Ectodermal cell (in vitro differentiated cells): Measurements from ENCODE around the gene S100A8.

ENCODE experiments used
- H3K27ac ChIP-seq: 2 replicates; pipeline ENCODE4 v1.7.0; 2013; ENCODE audit warnings: mild to moderate bottlenecking, low read depth, low read length; ENCODE audit not compliant: insufficient read depth, poor library complexity, severe bottlenecking
- H3K27me3 ChIP-seq: 2 replicates; pipeline ENCODE4 v1.7.0; 2013; ENCODE audit warnings: mild to moderate bottlenecking, low read length; ENCODE audit not compliant: insufficient read depth, control insufficient read depth, poor library complexity, severe bottlenecking
- H3K36me3 ChIP-seq: one replicate; pipeline ENCODE4 v1.7.0; 2013; ENCODE audit warnings: low read length; ENCODE audit not compliant: control insufficient read depth, insufficient read depth
- H3K4me1 ChIP-seq: one replicate; pipeline ENCODE4 v1.7.0; 2013; ENCODE audit warnings: low read length; ENCODE audit not compliant: control insufficient read depth, insufficient read depth
- H3K4me3 ChIP-seq: 2 replicates; pipeline ENCODE4 v1.7.0; 2013; ENCODE audit warnings: low read depth, low read length, control low read depth; ENCODE audit not compliant: insufficient read depth
- H3K9me3 ChIP-seq: 2 replicates; pipeline ENCODE4 v1.7.0; 2013; ENCODE audit warnings: mild to moderate bottlenecking, low read length, moderate library complexity; ENCODE audit not compliant: control insufficient read depth
- WGBS, 2 experiments: methylation state at CpG; one replicate each; pipeline ENCODE4 v1.1.7; 2013; ENCODE audit warnings: missing lambda C conversion rate in 2 of 2; 5-methylcytosine and 5-hydroxymethylcytosine counted together

Gene S100A8

DNA sequence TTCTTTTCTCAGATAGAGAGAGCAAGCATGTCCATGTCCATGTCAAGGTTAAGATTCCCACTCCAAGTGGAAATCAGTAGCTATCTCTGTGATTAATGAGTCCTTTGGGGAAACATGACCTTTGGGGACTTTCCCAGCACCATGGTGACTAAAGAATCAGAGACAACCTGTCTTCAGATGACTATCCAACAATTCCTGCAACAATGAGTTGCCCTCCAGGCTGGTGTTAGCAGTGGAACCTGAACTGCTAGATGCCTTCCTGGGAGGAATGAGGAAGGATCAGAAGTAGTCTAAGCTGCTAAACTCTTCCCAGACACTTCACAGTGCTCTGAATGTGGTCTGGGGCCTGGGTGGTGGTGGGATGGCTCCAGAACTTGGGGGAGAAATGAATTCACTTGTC, 26.7 kb downstream of the S100A8 start:
- H3K27ac ChIP-seq, result no peak overlapping the region

DNA sequence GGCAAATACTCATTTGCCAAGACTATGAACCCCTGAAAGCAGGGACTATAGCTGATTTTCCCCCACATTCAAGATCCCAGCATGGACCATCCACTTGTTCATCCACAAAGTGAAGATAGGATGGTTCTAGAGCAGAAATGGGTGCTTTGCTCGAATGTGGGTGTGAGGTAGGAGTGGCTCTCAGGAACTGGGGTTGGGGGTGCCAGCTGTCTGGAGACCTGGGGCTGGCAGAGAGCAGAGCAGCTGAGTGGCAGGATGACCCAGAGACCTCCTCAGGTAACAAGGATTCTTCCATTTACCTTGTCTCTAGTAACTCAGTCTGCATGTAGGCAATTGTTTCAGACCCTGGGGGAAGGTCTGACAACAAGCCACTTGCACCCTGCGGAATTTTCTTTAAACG, 27.2 kb downstream of the S100A8 start:
- Histone ChIP-seq H3K4me1 (no peaks in the 10 kb centered on the region), H3K27ac (no peak overlapping the region), H3K4me3 (no peak overlapping the region), H3K36me3 (no peaks in the 10 kb centered on the region), H3K27me3 (no peaks in the 10 kb centered on the region), H3K9me3 (no peaks in the 10 kb centered on the region)
- 86 to 97% methylated on average over 3 of the region's 3 CpGs for WGBS, 2 experiments

More for the DNA sequence above, 26.7 kb downstream of the S100A8 start:
- no peaks in the 10 kb centered on the region for H3K4me1 ChIP-seq
- no peaks in the 10 kb centered on the region for H3K9me3 ChIP-seq
- H3K36me3 ChIP-seq, result no peaks in the 10 kb centered on the region
- H3K4me3 ChIP-seq, result no peak overlapping the region
- H3K27me3 ChIP-seq, result no peaks in the 10 kb centered on the region

DNA sequence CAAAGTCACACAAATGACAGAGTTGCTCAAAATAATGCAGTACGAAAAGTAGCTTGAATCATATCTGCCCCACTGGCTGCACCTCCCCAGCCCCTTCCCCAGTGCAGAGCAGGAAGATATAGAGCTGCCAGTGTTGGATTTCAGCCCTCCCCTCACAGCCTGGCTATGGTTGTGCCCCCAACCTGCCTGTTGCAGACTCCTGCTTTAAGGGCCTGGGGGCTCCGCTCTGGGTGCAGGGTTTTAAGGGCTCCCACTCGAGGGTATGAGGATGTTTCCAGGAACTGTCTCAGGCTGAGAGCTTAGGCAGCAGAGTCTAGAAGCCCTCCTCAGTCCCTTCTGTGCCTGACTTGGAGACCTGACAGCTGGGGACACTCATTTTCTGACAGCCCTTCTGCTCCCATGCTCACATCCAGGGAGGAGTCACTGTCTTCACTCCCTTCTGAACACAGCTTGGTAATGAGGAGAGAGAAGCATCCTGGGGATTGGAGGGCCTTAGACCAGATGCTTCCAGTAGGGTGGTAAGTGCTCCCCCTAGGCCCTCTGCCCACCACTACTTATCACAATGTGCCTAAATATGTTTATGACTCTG, 28.6 kb downstream of the S100A8 start:
- no peaks in the 10 kb centered on the region for H3K36me3 ChIP-seq
- no peak overlapping the region for H3K4me3 ChIP-seq
- H3K4me1 ChIP-seq, result no peaks in the 10 kb centered on the region
- H3K9me3 ChIP-seq, result no peaks in the 10 kb centered on the region
- H3K27me3 ChIP-seq, result no peaks in the 10 kb centered on the region
- no peak overlapping the region for H3K27ac ChIP-seq
- WGBS, 2 experiments, result 90 to 91% methylated on average over 3 of the region's 3 CpGs

DNA sequence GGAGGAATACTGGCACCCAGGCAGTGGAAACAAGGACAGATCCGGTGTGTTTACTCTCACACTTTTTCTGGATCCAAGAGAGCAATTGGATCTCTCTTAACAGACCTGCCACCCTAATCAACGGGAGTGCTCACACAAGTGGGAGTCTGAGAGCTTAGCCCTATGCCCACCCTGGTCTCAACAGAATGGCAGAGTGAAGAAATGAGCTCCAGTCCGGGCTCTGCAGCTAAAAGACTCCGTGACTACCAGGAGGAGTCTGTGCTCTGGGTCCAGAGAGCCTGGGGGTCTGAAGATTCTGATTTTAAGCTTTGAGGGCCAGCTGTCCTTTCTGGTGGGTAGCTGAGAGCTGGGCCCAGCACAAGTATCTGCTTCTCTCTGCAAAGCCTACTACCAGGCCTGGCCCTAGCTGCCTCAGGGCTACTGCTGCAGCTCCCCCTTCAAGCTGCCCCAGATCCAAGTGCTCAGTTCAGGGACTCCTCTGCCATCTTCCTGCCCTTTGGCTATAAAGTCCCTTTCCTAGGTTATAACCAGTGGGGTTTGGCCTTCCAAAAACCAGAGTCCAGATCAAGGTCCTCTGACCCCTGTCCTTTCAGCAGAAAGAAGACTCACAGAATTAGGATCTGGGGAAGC, 29.3 kb downstream of the S100A8 start:
- H3K27ac ChIP-seq, result no peak overlapping the region
- no peaks in the 10 kb centered on the region for H3K27me3 ChIP-seq
- no peaks in the 10 kb centered on the region for H3K36me3 ChIP-seq
- no peaks in the 10 kb centered on the region for H3K4me1 ChIP-seq
- no peak overlapping the region for H3K4me3 ChIP-seq
- 93 to 94% methylated on average over 4 of the region's 4 CpGs for WGBS, 2 experiments
- H3K9me3 ChIP-seq, result no peaks in the 10 kb centered on the region

DNA sequence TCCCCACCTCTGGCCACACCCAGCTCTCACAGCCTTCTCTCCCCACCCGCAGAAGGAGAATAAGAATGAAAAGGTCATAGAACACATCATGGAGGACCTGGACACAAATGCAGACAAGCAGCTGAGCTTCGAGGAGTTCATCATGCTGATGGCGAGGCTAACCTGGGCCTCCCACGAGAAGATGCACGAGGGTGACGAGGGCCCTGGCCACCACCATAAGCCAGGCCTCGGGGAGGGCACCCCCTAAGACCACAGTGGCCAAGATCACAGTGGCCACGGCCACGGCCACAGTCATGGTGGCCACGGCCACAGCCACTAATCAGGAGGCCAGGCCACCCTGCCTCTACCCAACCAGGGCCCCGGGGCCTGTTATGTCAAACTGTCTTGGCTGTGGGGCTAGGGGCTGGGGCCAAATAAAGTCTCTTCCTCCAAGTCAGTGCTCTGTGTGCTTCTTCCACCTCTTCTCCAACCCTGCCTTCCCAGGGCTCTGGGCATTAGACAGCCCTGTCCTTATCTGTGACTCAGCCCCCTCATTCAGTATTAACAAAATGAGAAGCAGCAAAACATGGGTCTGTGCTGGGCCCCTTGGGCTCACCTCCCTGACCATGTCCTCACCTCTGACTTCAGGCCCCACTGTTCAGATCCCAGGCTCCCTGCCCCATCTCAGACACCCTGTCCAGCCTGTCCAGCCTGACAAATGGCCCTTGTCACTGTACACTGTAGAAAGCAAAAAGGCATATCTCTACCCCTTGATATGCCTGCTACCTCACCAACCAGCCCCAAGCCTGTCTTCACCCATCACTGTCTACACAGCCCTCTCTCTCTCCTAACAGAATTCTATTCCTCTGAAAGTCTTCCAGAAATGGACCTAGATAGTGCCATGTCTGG, 30.0 kb downstream of the S100A8 start:
- Histone ChIP-seq H3K4me1 (no peaks in the 10 kb centered on the region), H3K9me3 (no peaks in the 10 kb centered on the region), H3K36me3 (no peaks in the 10 kb centered on the region), H3K27ac (no peak overlapping the region), H3K27me3 (no peaks in the 10 kb centered on the region), H3K4me3 (no peak overlapping the region)
- WGBS, 2 experiments, result 91 to 94% methylated on average over 11 of the region's 11 CpGs

DNA sequence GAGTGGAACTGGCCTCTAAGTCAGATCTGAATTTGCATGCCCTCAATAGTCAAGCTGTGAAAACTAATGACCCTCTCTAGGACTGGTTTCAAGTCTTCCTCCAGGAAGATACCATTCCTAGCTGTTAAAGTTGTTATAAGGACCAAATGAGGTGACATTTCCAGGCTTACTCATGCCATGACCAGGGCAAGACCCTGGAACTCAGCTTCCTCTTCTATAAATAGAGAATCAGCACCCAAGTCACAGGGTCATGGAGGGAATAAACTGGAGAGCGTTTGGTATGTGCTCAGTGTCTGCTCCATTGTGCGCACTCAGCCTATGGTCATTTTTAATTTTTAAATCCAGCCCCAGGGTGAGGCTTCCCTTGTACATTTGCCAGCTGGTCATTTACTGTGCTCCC, 30.7 kb downstream of the S100A8 start:
- no peaks in the 10 kb centered on the region for H3K9me3 ChIP-seq
- H3K4me1 ChIP-seq, result no peaks in the 10 kb centered on the region
- no peaks in the 10 kb centered on the region for H3K36me3 ChIP-seq
- H3K27ac ChIP-seq, result no peak overlapping the region
- H3K4me3 ChIP-seq, result no peak overlapping the region
- H3K27me3 ChIP-seq, result no peaks in the 10 kb centered on the region
- 90 to 97% methylated on average over 2 of the region's 2 CpGs for WGBS, 2 experiments

DNA sequence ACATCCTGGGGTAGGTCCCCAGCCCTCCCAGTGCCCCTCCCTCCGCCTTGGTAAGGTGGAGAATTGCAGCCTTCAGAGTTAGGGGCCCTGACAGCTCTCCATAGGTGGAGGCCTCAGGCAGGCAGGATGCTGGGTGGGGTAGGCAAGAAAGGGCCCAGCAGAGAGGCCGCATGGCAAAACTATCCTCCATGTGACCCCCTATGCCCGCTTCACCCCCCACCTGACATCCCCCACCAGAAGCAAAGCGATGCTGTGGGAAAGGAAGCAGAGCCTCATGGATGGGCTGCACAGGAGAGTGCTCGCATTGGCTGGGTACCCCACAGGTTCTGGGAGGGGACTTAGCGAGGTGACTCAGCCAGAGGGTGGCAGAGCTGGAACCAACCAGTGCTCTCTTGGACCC, 31.6 kb downstream of the S100A8 start:
- no peaks in the 10 kb centered on the region for H3K4me1 ChIP-seq
- no peaks in the 10 kb centered on the region for H3K9me3 ChIP-seq
- no peak overlapping the region for H3K27ac ChIP-seq
- H3K4me3 ChIP-seq, result no peak overlapping the region
- WGBS, 2 experiments, result 92 to 94% methylated on average over 6 of the region's 6 CpGs
- no peaks in the 10 kb centered on the region for H3K36me3 ChIP-seq
- H3K27me3 ChIP-seq, result no peaks in the 10 kb centered on the region

DNA sequence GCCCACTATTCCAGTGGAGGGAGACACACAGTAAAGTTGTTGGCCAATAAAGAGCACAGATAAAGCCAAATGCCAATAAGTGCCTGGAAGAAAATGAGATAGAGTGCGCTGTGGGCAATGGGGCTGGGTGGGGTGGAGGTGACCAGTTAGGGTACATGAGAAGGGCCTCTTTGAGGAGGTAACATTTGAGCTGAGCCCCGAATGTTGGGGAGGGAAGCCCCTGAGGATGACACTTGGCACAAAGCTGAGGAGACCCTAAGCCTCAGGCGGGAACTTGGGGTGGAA, 32.2 kb downstream of the S100A8 start:
- Histone ChIP-seq H3K36me3 (no peaks in the 10 kb centered on the region), H3K4me3 (no peak overlapping the region), H3K27ac (no peak overlapping the region), H3K27me3 (no peaks in the 10 kb centered on the region), H3K4me1 (no peaks in the 10 kb centered on the region), H3K9me3 (no peaks in the 10 kb centered on the region)
- 92 to 95% methylated on average over 3 of the region's 3 CpGs for WGBS, 2 experiments

DNA sequence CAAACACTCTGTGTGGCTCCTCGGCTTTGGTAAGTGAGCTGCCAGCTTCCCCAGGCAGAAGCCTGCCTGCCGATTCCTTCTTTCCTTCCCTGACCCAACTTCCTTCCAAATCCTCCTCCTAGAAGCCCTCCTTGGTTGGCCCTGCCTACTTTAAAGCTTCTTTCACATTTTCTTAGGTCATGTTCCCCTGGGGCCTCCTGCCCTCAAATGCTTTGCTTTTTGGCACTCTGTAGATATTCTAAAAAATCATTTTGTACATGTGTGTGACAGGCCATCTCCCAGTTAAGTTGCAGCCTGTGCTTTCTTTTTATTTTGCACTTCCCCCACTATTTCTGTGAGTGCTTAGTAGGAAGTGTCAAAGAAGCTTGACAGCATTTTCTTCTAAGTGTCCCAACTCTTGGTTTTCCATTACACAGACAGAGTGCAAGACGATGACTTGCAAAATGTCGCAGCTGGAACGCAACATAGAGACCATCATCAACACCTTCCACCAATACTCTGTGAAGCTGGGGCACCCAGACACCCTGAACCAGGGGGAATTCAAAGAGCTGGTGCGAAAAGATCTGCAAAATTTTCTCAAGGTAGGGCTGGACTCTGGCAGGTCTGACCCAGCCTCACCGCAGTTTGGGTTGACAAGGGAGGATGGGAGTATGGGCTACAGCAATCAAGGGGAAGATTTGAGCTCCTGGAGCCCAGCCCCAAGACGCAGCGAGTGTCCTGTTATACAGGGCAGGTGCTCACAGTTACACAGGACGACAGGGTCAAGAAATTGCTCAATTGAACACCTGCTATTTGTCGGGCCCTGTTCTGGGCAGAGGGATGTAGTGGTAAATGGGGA, 32.8 kb downstream of the S100A8 start, which contains the start of gene S100A9:
TSS of gene S100A9 (plus strand) at position 2 of the 838 bp plus-strand sequence. CDS start at position 432, 430 bp downstream.
- Histone ChIP-seq H3K4me3 (no peak within 1 kb of the TSS), H3K9me3 (no peaks in the 10 kb centered on the region), H3K27ac (no peak within 1 kb of the TSS), H3K36me3 (no peaks in the 10 kb centered on the region), H3K27me3 (no peaks in the 10 kb centered on the region), H3K4me1 (no peaks in the 10 kb centered on the region)
- WGBS, 2 experiments, result 92 to 94% methylated on average over 11 of the region's 11 CpGs
